ENCODE data around the gene ISCA2.
A peak's percentile ranks its signal among the peaks of the same experiment; 100 is the strongest.

DNA sequence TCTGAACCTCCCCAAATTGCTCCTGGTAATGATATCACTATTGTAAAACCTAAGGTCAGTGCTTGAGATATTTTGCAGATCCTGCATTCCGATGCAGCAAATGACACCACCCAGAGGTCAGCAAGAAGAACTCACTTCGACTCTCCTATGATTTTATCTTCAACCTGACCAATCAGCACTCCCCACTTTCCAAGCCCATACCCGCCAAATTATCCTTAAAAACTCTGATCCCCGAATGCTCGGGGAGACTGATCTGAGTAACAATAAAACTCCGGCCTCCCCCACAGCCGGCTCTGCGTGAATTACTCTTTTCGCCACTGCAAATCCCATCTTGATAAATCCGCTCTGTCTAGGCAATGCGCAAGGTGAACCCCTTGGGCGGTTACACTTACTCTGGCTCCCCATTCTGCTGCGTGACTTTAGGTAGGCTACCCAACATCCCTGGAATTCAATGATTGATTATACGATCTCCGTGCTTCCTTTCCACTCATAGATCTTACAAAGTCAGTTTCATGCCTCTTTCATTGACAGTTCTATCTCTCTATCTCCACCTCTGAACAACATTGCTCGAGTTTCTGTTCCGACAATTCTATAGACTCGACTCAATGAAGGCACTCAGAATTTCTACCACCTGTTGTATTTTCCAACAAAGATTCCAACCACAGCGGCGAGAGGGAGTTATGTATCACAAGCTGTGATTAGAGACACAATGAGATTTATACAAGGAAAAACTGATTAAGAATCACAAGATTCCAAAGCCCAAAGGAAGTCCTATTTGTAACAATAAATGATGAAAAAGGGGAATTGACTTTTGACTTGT lies 1.4 kb upstream of the ISCA2 start:
- TF ChIP-seq, protein P1, sequence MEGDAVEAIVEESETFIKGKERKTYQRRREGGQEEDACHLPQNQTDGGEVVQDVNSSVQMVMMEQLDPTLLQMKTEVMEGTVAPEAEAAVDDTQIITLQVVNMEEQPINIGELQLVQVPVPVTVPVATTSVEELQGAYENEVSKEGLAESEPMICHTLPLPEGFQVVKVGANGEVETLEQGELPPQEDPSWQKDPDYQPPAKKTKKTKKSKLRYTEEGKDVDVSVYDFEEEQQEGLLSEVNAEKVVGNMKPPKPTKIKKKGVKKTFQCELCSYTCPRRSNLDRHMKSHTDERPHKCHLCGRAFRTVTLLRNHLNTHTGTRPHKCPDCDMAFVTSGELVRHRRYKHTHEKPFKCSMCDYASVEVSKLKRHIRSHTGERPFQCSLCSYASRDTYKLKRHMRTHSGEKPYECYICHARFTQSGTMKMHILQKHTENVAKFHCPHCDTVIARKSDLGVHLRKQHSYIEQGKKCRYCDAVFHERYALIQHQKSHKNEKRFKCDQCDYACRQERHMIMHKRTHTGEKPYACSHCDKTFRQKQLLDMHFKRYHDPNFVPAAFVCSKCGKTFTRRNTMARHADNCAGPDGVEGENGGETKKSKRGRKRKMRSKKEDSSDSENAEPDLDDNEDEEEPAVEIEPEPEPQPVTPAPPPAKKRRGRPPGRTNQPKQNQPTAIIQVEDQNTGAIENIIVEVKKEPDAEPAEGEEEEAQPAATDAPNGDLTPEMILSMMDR (IDR thresholded peaks at IDR 0.05; ENCODE audit: insufficient read depth, low read length, poor library complexity, severe bottlenecking), result peak; percentile 32
- TF ChIP-seq EZH2phosphoT487 (conservative IDR thresholded peaks at IDR 0.05; ENCODE audit: low read length), result no peak
